T-cell (primary cell): ENCODE measurements around the gene GNB5. TPM values are rescaled to one million over a fixed set of nuclear protein-coding genes. Genes with fewer than 3 reads are reported as not detected.

Source experiments
- ATAC-seq, 4 experiments: fragments of 200-7000 bp in 3 of 4; fragments of 150-1000 bp in 1 of 4; cut with Tn5 transposase; replicated peaks in 1 of 4; 1 replicate in 3 of 4; 2 replicates in 1 of 4; pipeline ENCODE4 v1.10.0; 2021; ENCODE audit warnings: moderate library complexity in 3 of 4, mild to moderate bottlenecking in 2 of 4, moderate number of reproducible peaks in 1 of 4
- CTCF ChIA-PET, 2 donors: fragments of 300-600 bp; sonication (Branson Sonifier 250); formaldehyde crosslinking; loops; one replicate each; lab custom pipeline; 2022; ENCODE audit warnings: antibody characterized with exemption in 2 of 2; lab: Charles Lee
- POLR2A ChIA-PET, 2 donors: fragments of 300-600 bp; sonication (Branson Sonifier 250); formaldehyde crosslinking; loops; one replicate each; lab custom pipeline; 2022; ENCODE audit warnings: antibody characterized with exemption in 2 of 2; lab: Charles Lee
- DNase-seq, 35 experiments: peaks; one replicate each; pipeline versions ENCODE4 v3.0.0 to v3.0.0-alpha.2; 2013 to 2023
- H3K27ac ChIP-seq: one replicate; pipeline ENCODE4 v1.5.1; 2013; ENCODE audit warnings: low read length
- H3K27me3 ChIP-seq, 2 experiments: replicated peaks in 1 of 2; 1 replicate in 1 of 2; 2 replicates in 1 of 2; pipeline versions ENCODE4 v1.6.1 to v1.7.0; 2013; ENCODE audit warnings: low read length in 1 of 2, mixed read lengths in 1 of 2; ENCODE audit not compliant: control insufficient read depth in 2 of 2, insufficient read depth in 2 of 2; ENCODE audit errors: extremely low read depth in 1 of 2
- H3K36me3 ChIP-seq, 2 donors: 1 replicate in 1 of 2; 2 replicates in 1 of 2; pipeline versions ENCODE4 v1.6.1 to v1.7.0; 2013; ENCODE audit warnings: low read length in 1 of 2; ENCODE audit not compliant: control insufficient read depth in 2 of 2, insufficient read depth in 1 of 2; ENCODE audit errors: extremely low read depth in 1 of 2
- H3K4me1 ChIP-seq, 2 experiments: 1 replicate in 1 of 2; 2 replicates in 1 of 2; pipeline versions ENCODE4 v1.6.1 to v1.7.0; 2013; ENCODE audit warnings: low read length in 2 of 2, mixed read lengths in 1 of 2; ENCODE audit not compliant: insufficient read depth in 2 of 2, control insufficient read depth in 1 of 2; ENCODE audit errors: extremely low read depth in 1 of 2
- H3K4me3 ChIP-seq, 2 donors: 1 replicate in 1 of 2; 2 replicates in 1 of 2; pipeline versions ENCODE4 v1.5.1 to v1.7.0; 2013; ENCODE audit warnings: mild to moderate bottlenecking in 2 of 2, low read length in 1 of 2, moderate library complexity in 1 of 2; ENCODE audit not compliant: control insufficient read depth in 1 of 2; ENCODE audit errors: extremely low read depth in 1 of 2
- H3K9me3 ChIP-seq: 2 replicates; pipeline ENCODE4 v1.7.0; 2013
- H3K27ac Mint-ChIP-seq, 2 donors: one replicate each; pipeline ENCODE4 v1.8.0; 2020 to 2021; ENCODE audit warnings: mild to moderate bottlenecking in 2 of 2, mixed read lengths in 2 of 2
- H3K27me3 Mint-ChIP-seq, 2 donors: one replicate each; pipeline ENCODE4 v1.8.0; 2021 to 2022; ENCODE audit warnings: mixed read lengths in 2 of 2
- H3K36me3 Mint-ChIP-seq: one replicate; pipeline ENCODE4 v1.8.0; 2021; ENCODE audit warnings: mixed read lengths
- H3K4me1 Mint-ChIP-seq, 3 donors: one replicate each; pipeline ENCODE4 v1.8.0; 2020 to 2022; ENCODE audit warnings: mixed read lengths in 3 of 3, mild to moderate bottlenecking in 1 of 3
- H3K4me3 Mint-ChIP-seq, 3 donors: one replicate each; pipeline ENCODE4 v1.8.0; 2020 to 2022; ENCODE audit warnings: mild to moderate bottlenecking in 3 of 3, mixed read lengths in 3 of 3, moderate library complexity in 3 of 3
- H3K9me3 Mint-ChIP-seq, 3 donors: one replicate each; pipeline ENCODE4 v1.8.0; 2020 to 2022; ENCODE audit warnings: mixed read lengths in 3 of 3
- WGBS: methylation state at CpG from one replicate; pipeline ENCODE4 v1.1.5; 2013; ENCODE audit warnings: missing lambda C conversion rate; ENCODE audit not compliant: insufficient coverage; 5-methylcytosine and 5-hydroxymethylcytosine counted together
- total RNA-seq, 35 experiments: library from RNA in 6 of 35; stranded (reverse) in 6 of 35; fragments of 120-200 nt in 1 of 35; gene quantifications; one replicate each; pipeline versions ENCODE4 v1.2.1 to v1.2.4 and lab custom pipeline; 2013 to 2026

Gene GNB5
- total RNA-seq, 5 donors from 2014 or later (not counting 1 experiment from before 2014, with no cell fraction given): 39.7 to 74.4 (median 54.7) TPM

DNA sequence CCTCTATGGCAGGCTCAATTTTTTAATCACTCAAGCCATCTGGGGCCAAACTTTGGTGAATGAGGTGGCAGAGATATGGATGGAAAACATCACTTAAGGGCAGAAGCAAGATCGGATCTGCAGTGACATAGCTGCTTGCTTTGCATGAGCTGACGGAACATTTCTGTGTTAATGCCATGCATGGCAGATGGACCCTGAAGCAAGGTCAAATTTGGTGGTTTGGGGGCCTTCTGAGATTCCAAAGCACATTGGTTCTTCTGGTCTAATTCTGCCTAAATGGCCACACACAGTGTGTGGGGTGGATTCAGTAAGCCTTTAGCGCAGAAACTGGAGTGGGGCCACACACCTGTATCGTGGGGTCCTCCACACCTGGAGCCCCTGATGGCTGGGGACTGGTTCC lies 40.3 kb downstream of the GNB5 start:
- 98% methylated on average over 4 of the region's 4 CpGs for WGBS
- CTCF ChIA-PET: no interaction called here

GRCh38 chr15:52150043-52150825 lies 41.0 kb downstream of the GNB5 start:
- peaks cover 3 to 68% of the 10 kb centered on the region in 2 donors for H3K36me3 ChIP-seq
- H3K4me3 ChIP-seq: no peak overlapping the region
- no peak overlapping the region for H3K27ac ChIP-seq
- no peaks in the 10 kb centered on the region for H3K4me1 ChIP-seq
- DNase-seq (no peak), ATAC-seq (no peak)
- ChIA-PET POLR2A (interaction anchor here in 1 of 2 donors (1.7 kb wide), 1 partner anchor 29 kb away, joined by 6 read pairs; no protein-coding TSS in a partner anchor), CTCF (no interaction called here)
- Mint-ChIP-seq H3K4me3 (no peak overlapping the region), H3K9me3 (no peaks in the 10 kb centered on the region), H3K27me3 (no peaks in the 10 kb centered on the region), H3K27ac (no peak overlapping the region), H3K36me3 (peaks cover 68% of the 10 kb centered on the region), H3K4me1 (peaks cover 0 to 9% (median 0%) of the 10 kb centered on the region in 3 donors)
- no peaks in the 10 kb centered on the region for H3K9me3 ChIP-seq
- WGBS: 86% methylated on average over 8 of the region's 9 CpGs
- no peaks in the 10 kb centered on the region for H3K27me3 ChIP-seq

More for the DNA sequence above, 40.3 kb downstream of the GNB5 start:
- peaks cover 70% of the 10 kb centered on the region for H3K36me3 Mint-ChIP-seq
- H3K27me3 ChIP-seq: no peaks in the 10 kb centered on the region
- POLR2A ChIA-PET: interaction anchor here in 1 of 2 donors (1.7 kb wide), 1 partner anchor 28 kb away, joined by 6 read pairs; no protein-coding TSS in a partner anchor
- no peak for ATAC-seq
- no peak overlapping the region for H3K27ac ChIP-seq
- no peak overlapping the region for H3K4me3 ChIP-seq
- H3K4me3 Mint-ChIP-seq: no peak overlapping the region
- peaks cover under 1 to 12% (median under 1%) of the 10 kb centered on the region in 3 donors for H3K4me1 Mint-ChIP-seq
- DNase-seq: no peak
- H3K9me3 ChIP-seq: no peaks in the 10 kb centered on the region
- H3K4me1 ChIP-seq: no peaks in the 10 kb centered on the region
- peaks cover 3 to 65% of the 10 kb centered on the region in 2 donors for H3K36me3 ChIP-seq
- H3K9me3 Mint-ChIP-seq: no peaks in the 10 kb centered on the region
- H3K27ac Mint-ChIP-seq: no peak overlapping the region
- no peaks in the 10 kb centered on the region for H3K27me3 Mint-ChIP-seq

DNA sequence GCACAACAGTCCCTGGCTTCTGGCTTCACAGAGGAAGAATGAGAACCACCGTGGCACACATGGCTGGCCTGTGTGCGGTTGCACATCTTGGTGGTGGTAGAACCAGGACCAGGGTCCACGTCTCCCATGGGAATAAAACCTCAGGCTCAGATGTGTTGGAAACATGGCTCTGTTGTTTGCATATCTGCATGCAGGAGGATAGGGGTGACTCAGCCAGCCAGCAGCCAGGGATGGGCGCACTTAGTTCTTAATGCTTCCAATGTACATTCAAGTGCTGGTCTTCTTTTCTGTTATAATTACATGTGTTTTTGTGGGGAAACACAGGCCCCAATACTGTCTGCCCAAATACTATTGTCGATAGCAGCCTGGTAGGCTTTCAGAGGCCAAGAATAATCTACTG lies 42.8 kb downstream of the GNB5 start:
- Histone ChIP-seq H3K36me3 (peaks cover 6 to 74% of the 10 kb centered on the region in 2 donors), H3K9me3 (no peaks in the 10 kb centered on the region), H3K4me3 (no peak overlapping the region), H3K4me1 (no peaks in the 10 kb centered on the region), H3K27ac (no peak overlapping the region), H3K27me3 (no peaks in the 10 kb centered on the region)
- no peak for DNase-seq
- CTCF ChIA-PET: no interaction called here
- WGBS: 100% methylated on average over 3 of the region's 5 CpGs
- no peaks in the 10 kb centered on the region for H3K27me3 Mint-ChIP-seq
- no peak for ATAC-seq
- H3K4me1 Mint-ChIP-seq: no peaks in the 10 kb centered on the region
- H3K27ac Mint-ChIP-seq: no peak overlapping the region
- H3K36me3 Mint-ChIP-seq: peaks cover 72% of the 10 kb centered on the region
- H3K9me3 Mint-ChIP-seq: no peaks in the 10 kb centered on the region
- POLR2A ChIA-PET: no interaction called here
- H3K4me3 Mint-ChIP-seq: no peak overlapping the region

DNA sequence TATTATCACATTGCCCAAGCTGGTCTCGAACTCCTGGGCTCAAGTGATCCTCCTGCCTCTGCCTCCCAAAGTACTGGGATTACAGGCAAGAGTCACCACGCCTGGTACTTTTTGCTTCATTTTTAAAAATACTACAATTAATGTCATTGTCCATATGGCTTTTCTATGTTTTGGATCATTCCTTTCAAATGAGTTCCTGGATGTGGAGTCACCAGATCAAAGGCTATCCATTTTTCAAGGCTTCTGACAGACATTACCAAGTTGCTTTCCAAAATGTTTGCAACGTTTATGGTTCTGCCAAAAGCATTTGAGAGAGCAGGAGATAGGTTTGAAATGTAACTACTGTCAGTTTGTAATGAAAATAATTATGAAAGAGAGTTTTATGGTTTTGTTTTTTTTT lies 44.4 kb downstream of the GNB5 start:
- no peaks in the 10 kb centered on the region for H3K27me3 ChIP-seq
- no peaks in the 10 kb centered on the region for H3K27me3 Mint-ChIP-seq
- H3K4me1 Mint-ChIP-seq: peaks cover 0 to under 1% (median 0%) of the 10 kb centered on the region in 3 donors
- H3K4me3 Mint-ChIP-seq: no peak overlapping the region
- ATAC-seq (no peak), DNase-seq (no peak)
- POLR2A ChIA-PET: interaction anchor here in 1 of 2 donors (0.6 kb wide), 2 partner anchors 22 to 205 kb away, joined by 3 to 7 read pairs; no protein-coding TSS in a partner anchor
- no peak overlapping the region for H3K4me3 ChIP-seq
- CTCF ChIA-PET: interaction anchor here in 1 of 2 donors (0.6 kb wide), 1 partner anchor 205 kb away, joined by 3 read pairs; no protein-coding TSS in a partner anchor
- H3K27ac Mint-ChIP-seq: no peak overlapping the region
- 100% methylated on average over 1 of the region's 3 CpGs for WGBS
- no peak overlapping the region for H3K27ac ChIP-seq
- no peaks in the 10 kb centered on the region for H3K9me3 ChIP-seq
- peaks cover 75% of the 10 kb centered on the region for H3K36me3 Mint-ChIP-seq
- no peaks in the 10 kb centered on the region for H3K9me3 Mint-ChIP-seq
- peaks cover 6 to 73% of the 10 kb centered on the region in 2 donors for H3K36me3 ChIP-seq
- H3K4me1 ChIP-seq: no peaks in the 10 kb centered on the region

- H3K9me3 Mint-ChIP-seq: no peaks in the 10 kb centered on the region
- peaks cover 6 to 68% of the 10 kb centered on the region in 2 donors for H3K36me3 ChIP-seq
- no peaks in the 10 kb centered on the region for H3K4me1 ChIP-seq
- peaks cover 0 to 5% (median 0%) of the 10 kb centered on the region in 3 donors for H3K4me1 Mint-ChIP-seq
- ChIA-PET CTCF (interaction anchor here in 1 of 2 donors (0.6 kb wide), 1 partner anchor 205 kb away, joined by 3 read pairs; no protein-coding TSS in a partner anchor), POLR2A (interaction anchor here in 1 of 2 donors (0.6 kb wide), 2 partner anchors 22 to 205 kb away, joined by 3 to 7 read pairs; no protein-coding TSS in a partner anchor)
- H3K9me3 ChIP-seq: no peaks in the 10 kb centered on the region
- H3K27ac ChIP-seq: no peak overlapping the region
- no CpG with 5 or more reads among the region's 2 CpGs for WGBS
- H3K4me3 Mint-ChIP-seq: no peak overlapping the region
- no peaks in the 10 kb centered on the region for H3K27me3 Mint-ChIP-seq
- peaks cover 75% of the 10 kb centered on the region for H3K36me3 Mint-ChIP-seq
- H3K27ac Mint-ChIP-seq: no peak overlapping the region
- no peaks in the 10 kb centered on the region for H3K27me3 ChIP-seq
- DNase-seq: no peak
- no peak overlapping the region for H3K4me3 ChIP-seq
- ATAC-seq: no peak
Measured at GRCh38 chr15:52146261-52146660, 44.9 kb downstream of the GNB5 start.

DNA sequence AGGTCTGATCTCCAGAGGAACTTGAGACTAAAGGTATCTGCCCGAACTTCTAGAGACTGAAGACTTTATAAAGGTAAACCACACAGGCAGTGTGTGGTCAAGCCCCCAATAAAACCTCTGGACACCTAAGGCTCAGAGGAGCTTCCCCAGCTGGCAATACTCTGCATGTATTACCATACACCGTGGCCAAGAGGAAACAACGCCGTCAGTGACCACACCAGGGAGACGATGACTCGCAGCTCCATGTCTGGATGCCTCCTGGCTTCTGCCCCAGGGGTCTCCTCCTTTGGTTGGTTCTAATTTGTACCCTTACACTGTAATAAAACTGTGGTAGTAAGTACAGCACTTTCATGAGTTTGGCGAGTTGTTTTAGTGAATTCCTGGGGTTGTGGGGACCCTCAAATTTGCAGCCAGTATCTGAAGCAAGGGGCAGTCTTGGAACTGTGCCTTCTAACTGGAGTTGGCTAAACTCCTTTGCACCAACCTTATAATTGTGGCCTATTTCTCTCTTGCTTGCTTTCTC lies 46.5 kb downstream of the GNB5 start:
- H3K4me1 Mint-ChIP-seq: peaks cover 3 to 8% (median 3%) of the 10 kb centered on the region in 3 donors
- CTCF ChIA-PET: interaction anchor here in 1 of 2 donors (1.3 kb wide), 1 partner anchor 64 kb away, joined by 3 read pairs; no protein-coding TSS in a partner anchor
- no peaks in the 10 kb centered on the region for H3K27me3 Mint-ChIP-seq
- ATAC-seq (no peak), DNase-seq (no peak)
- no peak overlapping the region for H3K27ac ChIP-seq
- POLR2A ChIA-PET: no interaction called here
- 96% methylated on average over 6 of the region's 7 CpGs for WGBS
- H3K4me3 Mint-ChIP-seq: no peak overlapping the region
- no peak overlapping the region for H3K27ac Mint-ChIP-seq
- H3K4me3 ChIP-seq: no peak overlapping the region
- no peaks in the 10 kb centered on the region for H3K27me3 ChIP-seq
- peaks cover 69% of the 10 kb centered on the region for H3K36me3 Mint-ChIP-seq
- H3K9me3 ChIP-seq: no peaks in the 10 kb centered on the region
- H3K9me3 Mint-ChIP-seq: no peaks in the 10 kb centered on the region
- peaks cover 6 to 65% of the 10 kb centered on the region in 2 donors for H3K36me3 ChIP-seq
- no peaks in the 10 kb centered on the region for H3K4me1 ChIP-seq
